ENCODE results near the gene SMG7.

Gene SMG7

DNA sequence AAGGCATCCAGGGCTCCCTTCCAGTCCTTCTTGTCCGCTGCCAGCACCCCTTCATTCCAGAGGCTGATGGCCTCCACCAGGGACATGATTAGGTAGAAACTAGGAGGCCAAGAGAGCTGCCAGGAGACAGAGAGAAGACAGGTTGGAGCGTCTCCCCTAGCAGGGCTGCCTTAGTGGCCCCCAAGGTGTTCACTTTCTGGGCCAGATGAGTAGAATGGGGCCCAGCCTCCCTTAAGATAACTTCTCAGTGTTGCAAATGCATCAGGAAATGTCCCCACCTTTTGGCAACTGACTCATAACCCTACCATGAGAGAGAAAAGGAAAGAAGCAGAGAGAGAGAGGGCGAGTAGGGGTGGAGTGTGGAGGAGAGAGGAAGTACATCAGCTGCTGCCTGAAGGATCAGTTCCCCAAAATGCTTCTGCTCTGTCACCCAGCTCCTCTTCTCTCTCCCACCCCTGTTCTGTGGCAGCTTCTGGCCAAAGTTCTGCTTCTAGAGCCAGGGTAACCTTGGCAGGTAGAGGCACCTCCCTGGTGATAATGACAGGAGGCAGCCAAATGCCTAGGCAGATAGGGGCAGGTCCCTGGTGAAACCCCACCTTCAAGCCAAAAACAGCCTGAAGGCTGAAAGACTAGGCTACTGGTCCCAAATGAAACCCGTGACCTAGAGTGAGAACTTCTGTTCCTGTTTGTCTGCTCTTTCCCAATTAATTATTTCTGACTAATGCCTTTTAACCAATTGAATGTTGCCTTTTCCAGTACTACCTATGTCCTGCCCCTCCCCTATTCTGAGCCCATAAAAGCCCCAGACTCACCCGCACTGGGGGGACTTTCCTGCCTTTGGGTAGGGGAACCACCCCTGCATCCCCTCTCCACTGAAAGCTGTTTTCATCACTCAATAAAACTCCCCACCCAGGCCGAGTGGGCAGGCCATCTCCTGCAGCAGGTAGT is 118.2 kb downstream of the SMG7 start, which contains the start of gene NCF2:
Gene NCF2 (minus strand): TSS at position 216 of the 948 bp plus-strand sequence. CDS start 130 bp downstream, at position 86.
- no peak for DNase-seq (ENCODE audit: low read depth)

DNA sequence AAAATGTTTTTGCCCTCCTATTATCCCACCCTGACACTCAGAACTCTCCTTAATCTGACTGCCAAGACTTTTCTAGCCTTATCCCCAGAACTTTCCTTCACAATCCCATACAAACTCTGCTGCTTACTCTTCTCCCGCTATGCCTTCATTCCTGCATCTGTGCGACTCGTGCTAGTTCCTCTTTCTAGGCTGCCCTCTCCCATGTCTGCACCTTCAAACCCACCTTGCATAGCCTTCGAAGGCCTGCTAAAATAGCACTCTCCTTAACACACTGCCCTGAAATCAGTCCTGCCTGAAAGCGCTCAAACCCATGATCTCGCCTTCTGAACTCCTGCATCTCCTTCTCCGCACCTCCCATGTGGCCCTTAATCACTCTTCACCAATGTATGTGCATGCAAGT is 120.4 kb downstream of the SMG7 start:
- no peak for DNase-seq (ENCODE audit: low read depth)

- no peak for DNase-seq (ENCODE audit: low read depth)
These were observed 121.1 kb downstream of the SMG7 start for GRCh38 chr1:183593356-183593755.

DNA sequence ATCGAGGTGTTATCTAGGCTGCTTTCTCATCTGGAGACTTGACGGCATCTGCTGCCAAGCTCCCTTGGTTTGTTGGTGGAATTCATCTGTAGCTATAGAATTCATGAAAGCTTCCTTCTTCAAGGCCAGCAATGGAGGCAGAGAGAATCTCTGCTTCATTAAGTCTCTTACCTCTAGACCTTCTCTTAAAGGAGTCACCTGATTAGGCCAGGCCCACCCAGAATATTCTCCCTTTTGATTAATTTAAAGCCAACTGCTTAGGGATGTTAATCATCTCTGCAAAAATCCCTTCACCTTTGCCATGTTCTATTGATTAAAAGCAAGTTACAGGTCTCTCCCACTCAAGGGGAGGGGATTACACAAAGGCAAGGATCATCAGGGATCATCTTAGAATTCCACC is 123.2 kb downstream of the SMG7 start:
- no peak for DNase-seq (ENCODE audit: low read depth)

DNA sequence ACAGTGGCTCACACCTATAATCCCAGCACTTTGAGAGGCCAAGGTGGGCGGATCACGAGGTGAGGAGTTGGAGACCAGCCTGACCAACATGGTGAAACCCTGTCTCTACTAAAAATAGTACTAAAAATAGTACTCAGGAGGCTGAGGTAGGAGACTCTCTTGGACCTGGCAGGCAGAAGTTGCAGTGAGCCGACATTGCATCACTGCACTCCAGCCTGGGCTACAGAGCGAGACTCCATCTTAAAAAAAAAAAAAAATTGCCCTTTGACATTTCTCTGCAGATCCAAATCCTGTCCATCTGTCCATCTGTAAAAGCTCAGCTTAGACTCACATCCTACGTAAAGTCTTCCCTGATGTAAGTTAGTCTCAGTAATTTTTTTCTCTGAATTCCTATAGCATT is 124.2 kb downstream of the SMG7 start:
- DNase-seq (ENCODE audit: low read depth), result no peak

- no peak for DNase-seq (ENCODE audit: low read depth)
These were observed 125.5 kb downstream of the SMG7 start for GRCh38 chr1:183597656-183598347.

GRCh38 chr1:183598386-183598785 is 126.1 kb downstream of the SMG7 start:
- no peak for DNase-seq (ENCODE audit: low read depth)

- DNase-seq (ENCODE audit: low read depth), result no peak
These were observed 127.8 kb downstream of the SMG7 start for GRCh38 chr1:183600136-183600535.

DNA sequence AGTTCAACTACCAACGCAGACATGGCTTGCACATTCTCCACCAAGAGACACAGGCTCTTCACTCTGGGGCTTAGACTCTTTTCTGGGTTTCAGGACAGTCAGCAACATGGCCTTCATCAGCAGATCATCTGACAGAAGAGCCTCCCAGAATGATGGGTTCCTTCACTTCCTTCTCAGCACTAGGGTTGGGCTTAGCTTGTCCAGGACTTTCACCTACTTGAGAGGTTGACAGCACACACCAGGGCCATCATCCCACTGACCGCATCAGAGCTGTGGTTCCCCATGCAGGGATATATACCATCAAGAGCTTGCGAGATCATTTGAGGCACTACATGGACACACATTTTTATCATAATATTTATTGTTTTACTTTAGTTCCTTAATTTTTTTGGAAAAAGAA is 128.3 kb downstream of the SMG7 start:
- DNase-seq (ENCODE audit: low read depth), result no peak

GRCh38 chr1:183602510-183602909 is 130.2 kb downstream of the SMG7 start:
- no peak for DNase-seq (ENCODE audit: low read depth)

Data from HS-5 (cell line).